K562 (cell line): ENCODE results near the gene EGFL7. TPM values are rescaled to one million over a fixed set of nuclear protein-coding genes. Genes with fewer than 3 reads are reported as not detected.

Experiments
- CBX3 ChIP-seq, 2 experiments: IDR thresholded peaks; 1 replicate in 1 of 2; 2 replicates in 1 of 2; pipeline ENCODE4 v1.6.1; 2012; ENCODE audit warnings: inconsistent platforms in 2 of 2, low read length in 2 of 2, borderline replicate concordance in 1 of 2, control low read depth in 1 of 2
- CBX8 ChIP-seq: fragments of 200-600 bp; sonication (generic); IDR thresholded peaks from 2 replicates; pipeline ENCODE4 v1.6.1; 2012; ENCODE audit warnings: borderline replicate concordance, mixed run types, low read depth, mild to moderate bottlenecking, moderate library complexity, mixed read lengths, low read length, control low read depth, inconsistent platforms; ENCODE audit not compliant: poor library complexity, severe bottlenecking; ENCODE audit errors: extremely low read depth
- CREM ChIP-seq: IDR thresholded peaks from 2 replicates; pipeline ENCODE4 v1.6.1; 2014; ENCODE audit warnings: antibody characterized with exemption, low read depth
- DMBX1 ChIP-seq: fragments of 250-450 bp; sonication (Bioruptor Pico); IDR thresholded peaks from 2 replicates; pipeline ENCODE4 v1.8.0; 2022; ENCODE audit warnings: inconsistent platforms, mild to moderate bottlenecking, moderate library complexity, borderline replicate concordance
- FOSL1 ChIP-seq: fragments of 200-800 bp; sonication (Bioruptor generic); conservative IDR thresholded peaks from 2 replicates; pipeline ENCODE4 v1.6.1; 2016; ENCODE audit warnings: missing genetic modification characterization, missing compliant biosample characterization
- GTF2A2 ChIP-seq: IDR thresholded peaks from 2 replicates; pipeline ENCODE4 v1.6.1; 2016; ENCODE audit warnings: mild to moderate bottlenecking, missing genetic modification characterization, missing compliant biosample characterization
- ILK ChIP-seq: fragments of 450-650 bp; IDR thresholded peaks from 2 replicates; pipeline ENCODE4 v1.6.1; 2016; ENCODE audit warnings: missing genetic modification characterization, low read depth, mild to moderate bottlenecking, missing compliant biosample characterization, moderate library complexity, borderline replicate concordance
- MAZ ChIP-seq, 2 experiments: fragments of 450-650 bp in 1 of 2; sonication (generic) in 1 of 2; formaldehyde crosslinking; IDR thresholded peaks in 1 of 2; conservative IDR thresholded peaks in 1 of 2; 2 replicates each; pipeline versions ENCODE4 v1.4.0 to v1.5.0; 2020; ENCODE audit warnings: mild to moderate bottlenecking in 1 of 2, missing genetic modification reagents in 1 of 2
- NFIC ChIP-seq: fragments of 450-650 bp; IDR thresholded peaks from 2 replicates; pipeline ENCODE4 v1.6.1; 2017; ENCODE audit warnings: mild to moderate bottlenecking, inconsistent platforms
- PCBP1 ChIP-seq: fragments of 200-400 bp; formaldehyde crosslinking; IDR thresholded peaks from 2 replicates; pipeline ENCODE4 v1.6.1; 2018; ENCODE audit warnings: mild to moderate bottlenecking, low read depth, low read length; ENCODE audit not compliant: poor library complexity, severe bottlenecking
- RBM39 ChIP-seq: fragments of 200-400 bp; formaldehyde crosslinking; optimal IDR thresholded peaks from 2 replicates; pipeline ENCODE3; 2018; ENCODE audit warnings: low read depth, low read length
- RFX5 ChIP-seq: IDR thresholded peaks from 2 replicates; pipeline ENCODE4 v1.6.1; 2011; ENCODE audit warnings: low read depth, mild to moderate bottlenecking, improper control_type of control experiment, low read length
- STAG1 ChIP-seq: sonication (generic); formaldehyde crosslinking; IDR thresholded peaks from 2 replicates; pipeline ENCODE4 v1.5.0; 2020; ENCODE audit warnings: missing genetic modification reagents, borderline replicate concordance
- ZFX ChIP-seq: sonication (generic); formaldehyde crosslinking; IDR thresholded peaks from 2 replicates; pipeline ENCODE4 v1.8.0; 2022; ENCODE audit warnings: mild to moderate bottlenecking, missing genetic modification reagents, moderate library complexity
- ZKSCAN8 ChIP-seq: fragments of 200-800 bp; sonication (Bioruptor generic); IDR thresholded peaks from 2 replicates; pipeline ENCODE4 v1.6.1; 2016; ENCODE audit warnings: missing genetic modification characterization, missing compliant biosample characterization
- ZNF239 ChIP-seq: fragments of 250-450 bp; sonication (Bioruptor Pico); IDR thresholded peaks from 2 replicates; pipeline ENCODE4 v1.4.0; 2020; ENCODE audit warnings: mild to moderate bottlenecking
- ZNF263 ChIP-seq: sonication (generic); formaldehyde crosslinking; IDR thresholded peaks from 2 replicates; pipeline ENCODE4 v1.8.0; 2022; ENCODE audit warnings: mild to moderate bottlenecking, missing genetic modification reagents, borderline replicate concordance
- ZNF274 ChIP-seq: IDR thresholded peaks from 2 replicates; pipeline ENCODE4 v1.6.1; 2011; ENCODE audit warnings: low read depth, mild to moderate bottlenecking, low read length, moderate library complexity, borderline replicate concordance
- ZNF436 ChIP-seq: fragments of 250-450, 450-650 bp; sonication (Bioruptor Pico); formaldehyde crosslinking; IDR thresholded peaks from 2 replicates; pipeline ENCODE4 v1.7.0; 2020; ENCODE audit warnings: mild to moderate bottlenecking
- polyA plus RNA-seq, 8 experiments: library from polyadenylated mRNA; depleted of rRNA in 4 of 8; stranded (reverse) in 5 of 8; unstranded in 3 of 8; fragments of >200 nt; fragmentation: Nextera tagmentation in 2 of 8; fragmentation: Illumina TruSeq in 1 of 8; extraction: Ambion mirVana in 2 of 8; extraction: Trizol in 1 of 8; gene quantifications; 2 replicates each; pipeline versions ENCODE4 v1.2.1 to v1.2.3, GENCODE V29; 2011 to 2014; ENCODE audit warnings: inconsistent platforms in 1 of 8, missing spikeins in 1 of 8
- total RNA-seq, 7 experiments: library from RNA; depleted of rRNA in 6 of 7; stranded (reverse); fragments of >200 nt in 6 of 7; fragmentation: Illumina TruSeq in 2 of 7; extraction: Trizol in 2 of 7; gene quantifications; 2 replicates each; pipeline versions ENCODE4 v1.2.1 to v1.2.3, GENCODE V29; 2011 to 2021; ENCODE audit warnings: low replicate concordance in 1 of 7
- TF ChIP-seq, protein P1 (sequence below), 3 experiments: fragments of 200-800 bp in 1 of 3; sonication (Bioruptor generic) in 1 of 3; sonication (generic) in 1 of 3; formaldehyde crosslinking in 1 of 3; IDR thresholded peaks; 2 replicates each; pipeline versions ENCODE4 v1.6.1 to v1.8.0; 2016 to 2022; ENCODE audit warnings: mild to moderate bottlenecking in 2 of 3, missing compliant biosample characterization in 2 of 3, missing genetic modification characterization in 2 of 3, missing genetic modification reagents in 1 of 3
- TF ChIP-seq, protein P2 (sequence below), 3 experiments: IDR thresholded peaks in 2 of 3; conservative IDR thresholded peaks in 1 of 3; 2 replicates each; pipeline ENCODE4 v1.5.1; 2011 to 2012; ENCODE audit warnings: low read length in 3 of 3, mild to moderate bottlenecking in 3 of 3, control low read depth in 2 of 3, improper control_type of control experiment in 1 of 3, inconsistent platforms in 1 of 3, low read depth in 1 of 3, mixed read lengths in 1 of 3, moderate library complexity in 1 of 3; ENCODE audit not compliant: insufficient read depth in 2 of 3
- TF ChIP-seq, protein P3 (sequence below): fragments of 450-650 bp; formaldehyde crosslinking; IDR thresholded peaks from 2 replicates; pipeline ENCODE4 v1.4.0; 2020; ENCODE audit warnings: mild to moderate bottlenecking, moderate library complexity

EGFL7 gene
- total and polyA plus RNA-seq, 9 of the 15 experiments (the other 6 are each of a cell fraction or from before 2014, with no cell fraction given): 1.5 to 286 (median 55.5) TPM

DNA sequence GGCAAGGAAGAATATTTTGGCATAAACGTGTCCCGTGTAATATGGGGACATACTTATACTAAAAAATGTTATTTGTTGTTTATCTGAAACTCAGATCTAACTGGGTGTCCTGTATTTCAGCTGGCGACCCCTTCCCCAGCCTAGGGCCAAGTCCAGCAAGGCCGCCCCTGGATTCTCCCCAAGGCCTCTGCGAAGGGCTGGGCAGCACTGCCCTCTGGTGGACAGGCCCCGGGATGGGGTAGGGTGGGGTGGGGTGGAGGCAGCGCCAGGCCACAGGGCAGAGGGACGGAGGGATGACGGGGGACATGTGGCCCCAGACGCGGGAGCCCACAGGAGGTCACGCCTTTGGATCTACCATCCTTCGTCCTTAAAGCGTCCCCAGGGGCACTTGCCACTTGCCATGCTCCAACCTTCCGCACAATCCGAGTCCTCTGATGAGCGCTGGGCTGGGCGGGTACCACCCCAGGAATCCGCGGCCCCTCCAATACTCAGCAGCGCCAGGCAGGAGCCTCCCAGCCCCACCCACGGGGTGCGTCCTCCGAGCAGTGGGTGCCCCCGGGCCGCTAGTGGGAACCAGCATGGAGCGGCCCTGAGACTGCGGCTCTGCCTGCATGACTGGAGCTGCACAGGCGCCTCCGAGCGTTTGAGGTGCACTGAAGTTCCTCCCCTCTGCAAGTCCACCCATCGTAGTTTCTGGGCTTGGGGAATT is 31.6 kb downstream of the EGFL7 start (continued):
- TF ChIP-seq, protein P1, sequence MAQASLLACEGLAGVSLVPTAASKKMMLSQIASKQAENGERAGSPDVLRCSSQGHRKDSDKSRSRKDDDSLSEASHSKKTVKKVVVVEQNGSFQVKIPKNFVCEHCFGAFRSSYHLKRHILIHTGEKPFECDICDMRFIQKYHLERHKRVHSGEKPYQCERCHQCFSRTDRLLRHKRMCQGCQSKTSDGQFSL (CRISPR knock-in tag; IDR thresholded peaks at IDR 0.05): peak; percentile 72
- TF ChIP-seq, protein P1 (tag; IDR thresholded peaks at IDR 0.05): peak in 1 of 2 experiments; percentile 51; a peak in 1 of 4 replicates
- TF ChIP-seq PCBP1 (peak; percentile 64), MAZ (CRISPR knock-in tag; conservative IDR thresholded peaks at IDR 0.05 in 1 of 2, IDR thresholded peaks at IDR 0.05 in 1 of 2) (peak; percentile 71 to 77; a peak in 3 of 4 replicates), GTF2A2 (tag) (no peak), FOSL1 (tag) (peak; percentile 87), ZNF436 (CRISPR knock-in tag) (no peak), RBM39 (no peak), RFX5 (no peak), STAG1 (CRISPR knock-in tag) (peak; percentile 44; the same call in 1 of the 2 replicates), CREM (peak; percentile 30; the same call in 1 of the 2 replicates), NFIC (no peak; the same call in 1 of the 2 replicates), ZFX (CRISPR knock-in tag) (peak; percentile 34), ZKSCAN8 (no peak), ILK (tag) (no peak), CBX3 (IDR thresholded peaks at IDR 0.05; ENCODE audit: borderline replicate concordance in 1 of 2, low read length in 2 of 2) (no peak), ZNF274 (no peak), CBX8 (no peak), ZNF263 (peak; percentile 72; the same call in 1 of the 2 replicates), ZNF239 (CRISPR knock-in tag) (no peak), DMBX1 (CRISPR knock-in tag) (no peak)
- TF ChIP-seq, protein P2, sequence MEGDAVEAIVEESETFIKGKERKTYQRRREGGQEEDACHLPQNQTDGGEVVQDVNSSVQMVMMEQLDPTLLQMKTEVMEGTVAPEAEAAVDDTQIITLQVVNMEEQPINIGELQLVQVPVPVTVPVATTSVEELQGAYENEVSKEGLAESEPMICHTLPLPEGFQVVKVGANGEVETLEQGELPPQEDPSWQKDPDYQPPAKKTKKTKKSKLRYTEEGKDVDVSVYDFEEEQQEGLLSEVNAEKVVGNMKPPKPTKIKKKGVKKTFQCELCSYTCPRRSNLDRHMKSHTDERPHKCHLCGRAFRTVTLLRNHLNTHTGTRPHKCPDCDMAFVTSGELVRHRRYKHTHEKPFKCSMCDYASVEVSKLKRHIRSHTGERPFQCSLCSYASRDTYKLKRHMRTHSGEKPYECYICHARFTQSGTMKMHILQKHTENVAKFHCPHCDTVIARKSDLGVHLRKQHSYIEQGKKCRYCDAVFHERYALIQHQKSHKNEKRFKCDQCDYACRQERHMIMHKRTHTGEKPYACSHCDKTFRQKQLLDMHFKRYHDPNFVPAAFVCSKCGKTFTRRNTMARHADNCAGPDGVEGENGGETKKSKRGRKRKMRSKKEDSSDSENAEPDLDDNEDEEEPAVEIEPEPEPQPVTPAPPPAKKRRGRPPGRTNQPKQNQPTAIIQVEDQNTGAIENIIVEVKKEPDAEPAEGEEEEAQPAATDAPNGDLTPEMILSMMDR (IDR thresholded peaks at IDR 0.05 in 2 of 3, conservative IDR thresholded peaks at IDR 0.05 in 1 of 3; ENCODE audit: insufficient read depth in 2 of 3, low read depth in 1 of 3, low read length in 3 of 3): peak; percentile 85 to 94 (median 85)
- TF ChIP-seq, protein P3, sequence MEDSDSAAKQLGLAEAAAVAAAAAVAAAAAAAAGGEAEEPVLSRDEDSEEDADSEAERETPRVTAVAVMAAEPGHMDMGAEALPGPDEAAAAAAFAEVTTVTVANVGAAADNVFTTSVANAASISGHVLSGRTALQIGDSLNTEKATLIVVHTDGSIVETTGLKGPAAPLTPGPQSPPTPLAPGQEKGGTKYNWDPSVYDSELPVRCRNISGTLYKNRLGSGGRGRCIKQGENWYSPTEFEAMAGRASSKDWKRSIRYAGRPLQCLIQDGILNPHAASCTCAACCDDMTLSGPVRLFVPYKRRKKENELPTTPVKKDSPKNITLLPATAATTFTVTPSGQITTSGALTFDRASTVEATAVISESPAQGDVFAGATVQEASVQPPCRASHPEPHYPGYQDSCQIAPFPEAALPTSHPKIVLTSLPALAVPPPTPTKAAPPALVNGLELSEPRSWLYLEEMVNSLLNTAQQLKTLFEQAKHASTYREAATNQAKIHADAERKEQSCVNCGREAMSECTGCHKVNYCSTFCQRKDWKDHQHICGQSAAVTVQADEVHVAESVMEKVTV (CRISPR knock-in tag): peak; percentile 81
